HepG2 (cell line): Measurements from ENCODE around the gene NYAP1. TPM values are rescaled to one million over a fixed set of nuclear protein-coding genes. Genes with fewer than 3 reads are reported as not detected.

Source experiments
- ATAC-seq: fragments of 200-7000 bp; cut with Tn5 transposase; 3 replicates; pipeline ENCODE4 v1.9.1; 2020; ENCODE audit warnings: mild to moderate bottlenecking, moderate library complexity
- BruUV-seq: library from RNA; stranded (reverse); fragments of 400-500 nt; replicated peaks from 2 replicates; lab custom pipeline; 2021; lab: Mats Ljungman, UMichigan
- CTCF ChIA-PET: fragments of 300-600 bp; formaldehyde crosslinking; extraction: SDS; loops from one replicate; lab custom pipeline; 2021; ENCODE audit warnings: low total read pairs, inconsistent platforms, low intra/inter-chr PET ratio; lab: Yijun Ruan, JAX
- POLR2A ChIA-PET: fragments of 350-600 bp; sonication (Branson Sonifier 250); formaldehyde crosslinking; loops from one replicate; lab custom pipeline; 2020; ENCODE audit warnings: antibody characterized with exemption, inconsistent platforms; lab: Yijun Ruan, JAX
- DNase-seq: peaks from one replicate; pipeline ENCODE4 v3.0.0-alpha.2; 2015; ENCODE audit warnings: low spot score
- FAIRE-seq: peaks from 3 replicates; lab custom pipeline; 2011; peaks lifted over from hg19 to GRCh38; lab: Jason Lieb, UNC
- H2AFZ ChIP-seq: one replicate; pipeline ENCODE4 v1.6.1; 2011; ENCODE audit warnings: low read length, inconsistent platforms
- H3K27ac ChIP-seq: fragments of 300-600 bp; 3 replicates; pipeline ENCODE4 v1.8.0; 2011; ENCODE audit warnings: mixed run types, mild to moderate bottlenecking, mixed read lengths, low read length, inconsistent platforms; ENCODE audit not compliant: insufficient read depth; ENCODE audit errors: extremely low read length
- H3K27me3 ChIP-seq, 2 experiments: fragments of 200-600 bp in 1 of 2; 2 replicates in 1 of 2; 3 replicates in 1 of 2; pipeline versions ENCODE4 v1.6.0 to v1.8.0; 2011; ENCODE audit warnings: low read length in 2 of 2, mild to moderate bottlenecking in 2 of 2, moderate library complexity in 2 of 2, inconsistent platforms in 1 of 2; ENCODE audit not compliant: insufficient read depth in 2 of 2, control insufficient read depth in 1 of 2
- H3K36me3 ChIP-seq, 2 experiments: fragments of 200-600 bp in 1 of 2; replicated peaks in 1 of 2; 2 replicates in 1 of 2; 3 replicates in 1 of 2; pipeline versions ENCODE4 v1.5.1 to v1.8.0; 2011; ENCODE audit warnings: low read length in 2 of 2, inconsistent platforms in 1 of 2; ENCODE audit not compliant: insufficient read depth in 2 of 2, control insufficient read depth in 1 of 2
- H3K4me1 ChIP-seq: 2 replicates; pipeline ENCODE4 v1.5.1; 2012; ENCODE audit warnings: low read length, inconsistent platforms; ENCODE audit not compliant: insufficient read depth
- H3K4me2 ChIP-seq: 2 replicates; pipeline ENCODE4 v1.6.0; 2011; ENCODE audit warnings: low read depth, low read length, inconsistent platforms
- H3K4me3 ChIP-seq, 3 experiments: fragments of 200-600 bp in 1 of 3; sonication (generic), shearing (Covaris generic) in 1 of 3; replicated peaks in 1 of 3; 2 replicates each; pipeline ENCODE4 v1.5.1; 2011 to 2016; ENCODE audit warnings: low read length in 3 of 3, inconsistent platforms in 2 of 3, low read depth in 2 of 3, mild to moderate bottlenecking in 2 of 3, control low read depth in 1 of 3, mixed read lengths in 1 of 3; ENCODE audit not compliant: insufficient read depth in 1 of 3
- H3K79me2 ChIP-seq: one replicate; pipeline ENCODE4 v1.6.1; 2011; ENCODE audit warnings: low read length, inconsistent platforms; ENCODE audit not compliant: insufficient read depth
- H3K9ac ChIP-seq: 2 replicates; pipeline ENCODE4 v1.6.0; 2011; ENCODE audit warnings: mild to moderate bottlenecking, low read depth, low read length, inconsistent platforms; ENCODE audit not compliant: insufficient read depth
- H3K9me3 ChIP-seq: 2 replicates; pipeline ENCODE4 v1.5.1; 2012; ENCODE audit warnings: mild to moderate bottlenecking, low read length
- H4K20me1 ChIP-seq: 2 replicates; pipeline ENCODE4 v1.6.0; 2011; ENCODE audit warnings: inconsistent platforms, mild to moderate bottlenecking, low read length, moderate library complexity; ENCODE audit not compliant: insufficient read depth
- BCLAF1 ChIP-seq: fragments of 450-650 bp; IDR thresholded peaks from 2 replicates; pipeline ENCODE4 v1.6.1; 2017; ENCODE audit warnings: mild to moderate bottlenecking
- EEA1 ChIP-seq: sonication (generic); formaldehyde crosslinking; IDR thresholded peaks from 2 replicates; pipeline ENCODE4 v1.5.1; 2020; ENCODE audit warnings: mild to moderate bottlenecking, missing genetic modification reagents, borderline replicate concordance
- HMG20B ChIP-seq: conservative IDR thresholded peaks from 2 replicates; pipeline ENCODE4 v1.6.1; 2016; ENCODE audit warnings: missing genetic modification reagents, missing compliant biosample characterization
- NONO ChIP-seq, 2 experiments: fragments of 450-650 bp in 1 of 2; sonication (generic) in 1 of 2; formaldehyde crosslinking in 1 of 2; IDR thresholded peaks in 1 of 2; conservative IDR thresholded peaks in 1 of 2; 2 replicates each; pipeline versions ENCODE4 v1.6.1 to v1.8.0; 2017 to 2022; ENCODE audit warnings: mild to moderate bottlenecking in 1 of 2, missing genetic modification reagents in 1 of 2, moderate library complexity in 1 of 2
- PAWR ChIP-seq: sonication (generic); formaldehyde crosslinking; IDR thresholded peaks from 2 replicates; pipeline ENCODE4 v1.4.0; 2020; ENCODE audit warnings: missing genetic modification reagents, mild to moderate bottlenecking, borderline replicate concordance
- RXRA ChIP-seq: sonication (generic); formaldehyde crosslinking; IDR thresholded peaks from 2 replicates; pipeline ENCODE4 v1.5.1; 2020; ENCODE audit warnings: missing genetic modification reagents
- ZBTB7B ChIP-seq: sonication (generic); formaldehyde crosslinking; IDR thresholded peaks from 2 replicates; pipeline ENCODE4 v1.4.0; 2020; ENCODE audit warnings: missing genetic modification reagents
- ZNF670 ChIP-seq: sonication (generic); formaldehyde crosslinking; IDR thresholded peaks from 2 replicates; pipeline ENCODE4 v1.8.0; 2022; ENCODE audit warnings: mild to moderate bottlenecking, missing genetic modification reagents, borderline replicate concordance
- ZNF746 ChIP-seq: sonication (generic); formaldehyde crosslinking; IDR thresholded peaks from 2 replicates; pipeline ENCODE4 v1.8.0; 2022; ENCODE audit warnings: mild to moderate bottlenecking, missing genetic modification reagents
- WGBS: methylation state at CpG from one replicate; pipeline ENCODE4 v1.1.6; 2017; ENCODE audit warnings: low lambda C conversion rate; 5-methylcytosine and 5-hydroxymethylcytosine counted together
- in situ Hi-C: cut with HindIII; loops from 2 replicates; pipeline ENCODE4 v1.10.0; 2017; ENCODE audit warnings: low pct_unique_long_range_greater_than_20kb; ENCODE audit not compliant: extremely low pct_ligation_motif_present
- intact Hi-C: fragments of 100-400 bp; cut with micrococcal nuclease; formaldehyde crosslinking; loops from one replicate; pipeline ENCODE4 v1.10.0; 2022; ENCODE audit not compliant: unreplicated experiment
- polyA plus RNA-seq, 8 experiments: library from polyadenylated mRNA; depleted of rRNA in 3 of 8; stranded (reverse) in 7 of 8; unstranded in 1 of 8; fragments of >200 nt; fragmentation: Illumina TruSeq in 4 of 8; extraction: Trizol in 4 of 8; gene quantifications; 2 replicates each; pipeline versions ENCODE4 v1.2.1 to v1.2.3, GENCODE V29; 2011 to 2016; ENCODE audit warnings: low read depth in 4 of 8, missing spikeins in 1 of 8, mixed read lengths in 1 of 8; ENCODE audit not compliant: insufficient read depth in 1 of 8
- total RNA-seq, 5 experiments: library from RNA; depleted of rRNA; stranded (reverse); fragments of >200 nt; fragmentation: Illumina TruSeq; extraction: Trizol; gene quantifications; 2 replicates each; pipeline ENCODE4 v1.2.3, GENCODE V29; 2016; ENCODE audit warnings: low read depth in 1 of 5
- TF ChIP-seq, protein P1 (sequence below): sonication (generic); formaldehyde crosslinking; conservative IDR thresholded peaks from 2 replicates; pipeline ENCODE4 v1.8.0; 2022; ENCODE audit warnings: low read depth, missing genetic modification reagents

NYAP1 gene
- total and polyA plus RNA-seq, 2 of the 13 experiments (the other 11 are each of a cell fraction or from before 2014, with no cell fraction given) = 0.15 to 0.46 TPM

GRCh38 chr7:100520138-100520537 is 36.4 kb downstream of the NYAP1 start (continued):
- TF ChIP-seq BCLAF1 (no peak), RXRA (CRISPR knock-in tag) (no peak), PAWR (CRISPR knock-in tag) (no peak)

GRCh38 chr7:100521076-100521475 is 37.3 kb downstream of the NYAP1 start:
- no peaks in the 10 kb centered on the region for H3K36me3 ChIP-seq
- 47% methylated on average over 2 of the region's 2 CpGs for WGBS
- CTCF ChIA-PET = no interaction called here
- no peak overlapping the region for H3K9ac ChIP-seq
- ATAC-seq = no peak
- no peak for TF ChIP-seq HMG20B (CRISPR knock-in tag)
- TF ChIP-seq ZNF746 (CRISPR knock-in tag) = no peak
- TF ChIP-seq ZNF670 (CRISPR knock-in tag) = no peak
- no peak for TF ChIP-seq NONO (IDR thresholded peaks at IDR 0.05)
- TF ChIP-seq NONO (CRISPR knock-in tag; conservative IDR thresholded peaks at IDR 0.05) = no peak
- TF ChIP-seq, protein P1, sequence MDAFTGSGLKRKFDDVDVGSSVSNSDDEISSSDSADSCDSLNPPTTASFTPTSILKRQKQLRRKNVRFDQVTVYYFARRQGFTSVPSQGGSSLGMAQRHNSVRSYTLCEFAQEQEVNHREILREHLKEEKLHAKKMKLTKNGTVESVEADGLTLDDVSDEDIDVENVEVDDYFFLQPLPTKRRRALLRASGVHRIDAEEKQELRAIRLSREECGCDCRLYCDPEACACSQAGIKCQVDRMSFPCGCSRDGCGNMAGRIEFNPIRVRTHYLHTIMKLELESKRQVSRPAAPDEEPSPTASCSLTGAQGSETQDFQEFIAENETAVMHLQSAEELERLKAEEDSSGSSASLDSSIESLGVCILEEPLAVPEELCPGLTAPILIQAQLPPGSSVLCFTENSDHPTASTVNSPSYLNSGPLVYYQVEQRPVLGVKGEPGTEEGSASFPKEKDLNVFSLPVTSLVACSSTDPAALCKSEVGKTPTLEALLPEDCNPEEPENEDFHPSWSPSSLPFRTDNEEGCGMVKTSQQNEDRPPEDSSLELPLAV (CRISPR knock-in tag) = no peak
- no peak for TF ChIP-seq ZBTB7B
- TF ChIP-seq EEA1 (CRISPR knock-in tag) = no peak
- POLR2A ChIA-PET = no interaction called here
- intact Hi-C loops = no loop called here
- H3K27me3 ChIP-seq = no peaks in the 10 kb centered on the region
- no TSS peak for BruUV-seq
- no peak for DNase-seq
- no peak overlapping the region for H3K4me3 ChIP-seq
- no peak overlapping the region for H3K27ac ChIP-seq
- H4K20me1 ChIP-seq = no peaks in the 10 kb centered on the region
- H3K4me1 ChIP-seq = peaks cover 5% of the 10 kb centered on the region
- no peaks in the 10 kb centered on the region for H3K9me3 ChIP-seq
- no peaks in the 10 kb centered on the region for H3K79me2 ChIP-seq
- no peak overlapping the region for H3K4me2 ChIP-seq
- in situ Hi-C loops = no loop called here
- FAIRE-seq = no peak
- no peak overlapping the region for H2AFZ ChIP-seq
